Measurements from ENCODE around the gene RNF114. TPM values are rescaled to one million over a fixed set of nuclear protein-coding genes. Genes with fewer than 3 reads are reported as not detected.
A peak's percentile ranks its signal among the peaks of the same experiment; 100 is the strongest.

Gene RNF114
- total and polyA plus RNA-seq, 2 donors (not counting 3 experiments of a cell fraction or from before 2014, with no cell fraction given), result 45.8 to 81.7 TPM

- Histone ChIP-seq H3K27ac (ENCODE audit: insufficient read depth, low read depth, low read length) (no peak overlapping the region), H3K9me3 (replicated peaks; ENCODE audit: control insufficient read depth, insufficient read depth, low read length) (no peaks in the 10 kb centered on the region), H3K9ac (replicated peaks; ENCODE audit: extremely low read depth, insufficient read depth, low read length) (peak overlapping the region; percentile 5), H3K4me3 (replicated peaks in 1 of 3; ENCODE audit: insufficient read depth in 1 of 3, low read depth in 1 of 3, low read length in 3 of 3) (peak overlapping the region; percentile 13 to 89 (median 49)), H3K9me1 (replicated peaks; ENCODE audit: control insufficient read depth, extremely low read depth, insufficient read depth, low read length) (no peaks in the 10 kb centered on the region), H3K4me2 (ENCODE audit: insufficient read depth, low read length) (peak overlapping the region; percentile 77), H3K27me3 (ENCODE audit: control insufficient read depth in 2 of 2, insufficient read depth in 2 of 2, low read length in 2 of 2) (no peaks in the 10 kb centered on the region), H3K79me2 (ENCODE audit: control insufficient read depth, insufficient read depth, low read length) (peaks cover 56% of the 10 kb centered on the region), H4K20me1 (replicated peaks; ENCODE audit: control insufficient read depth, extremely low read depth, insufficient read depth, low read length) (no peaks in the 10 kb centered on the region), H3K4me1 (ENCODE audit: control insufficient read depth, extremely low read depth, insufficient read depth, low read length) (peaks cover 74% of the 10 kb centered on the region), H3K36me3 (ENCODE audit: control insufficient read depth in 2 of 2, extremely low read depth in 1 of 2, insufficient read depth in 2 of 2, low read length in 2 of 2) (peaks cover 8 to 12% of the 10 kb centered on the region in 2 experiments), H2AFZ (ENCODE audit: low read depth, low read length) (no peak overlapping the region)
- POLR2A ChIA-PET, result interaction anchor here (0.5 to 5.6 kb wide), 3 partner anchors 28 to 122 kb away, joined by 3 to 34 read pairs (median 5); no protein-coding TSS in a partner anchor
- TF ChIP-seq GATA2 (IDR thresholded peaks at IDR 0.05; ENCODE audit: insufficient read depth, insufficient read length, low read depth, low read length) (no peak), POLR2A (IDR thresholded peaks at IDR 0.05; ENCODE audit: low read depth, low read length) (no peak), MYC (IDR thresholded peaks at IDR 0.05; ENCODE audit: low read depth, low read length) (no peak), CTCF (IDR thresholded peaks at IDR 0.05; ENCODE audit: extremely low read depth in 1 of 2, insufficient read depth in 1 of 2, low read depth in 1 of 2, low read length in 2 of 2) (no peak), POLR2AphosphoS5 (IDR thresholded peaks at IDR 0.05; ENCODE audit: insufficient read depth, low read depth, low read length) (no peak), FOS (IDR thresholded peaks at IDR 0.05; ENCODE audit: borderline replicate concordance, insufficient read depth, low read length) (no peak), EZH2 (IDR thresholded peaks at IDR 0.05; ENCODE audit: borderline replicate concordance, low read depth, low read length, severe bottlenecking) (no peak), JUN (IDR thresholded peaks at IDR 0.05; ENCODE audit: borderline replicate concordance, insufficient read depth, insufficient read length, low read depth) (no peak), MAX (IDR thresholded peaks at IDR 0.05; ENCODE audit: insufficient read depth, insufficient read length) (no peak)
- CTCF ChIA-PET, result interaction anchor here (23.6 kb wide), 1 partner anchor 83 kb away, joined by 1187 read pairs; no protein-coding TSS in a partner anchor
- dilution Hi-C loops (cut with MboI; ENCODE audit: extremely low pct_ligation_motif_present, low sequenced_read_pairs), result no loop called here
- no peak for FAIRE-seq
- DNase-seq (ENCODE audit: low read depth, low spot score), result no peak
- intact Hi-C loops (cut with micrococcal nuclease), result loop anchor here (10.0 kb wide), 1 partner anchor 480 kb away; no protein-coding TSS in a partner anchor
- no TSS peak for BruUV-seq (replicated peaks)
These were observed 49.0 kb downstream of the RNF114 start for GRCh38 chr20:49985157-49985556.

All from endothelial cell of umbilical vein (primary cell).